CD4-positive, alpha-beta T cell treated with Interferon alpha-2 for 1 hour (primary cell): ENCODE measurements around the gene HHATL.

ENCODE experiments used
- DNase-seq, 2 donors: peaks; one replicate each; pipeline ENCODE4 v3.0.0-alpha.2; 2020 to 2022

The HHATL gene

GRCh38 chr3:42662037-42662812, 40.4 kb downstream of the HHATL start:
- DNase-seq = no peak

- DNase-seq = no peak
Measured at GRCh38 chr3:42661593-42662022, 41.0 kb downstream of the HHATL start.

- DNase-seq = no peak
Measured at GRCh38 chr3:42660898-42661297, 41.7 kb downstream of the HHATL start.

GRCh38 chr3:42660131-42660715, 42.4 kb downstream of the HHATL start:
- DNase-seq = no peak

GRCh38 chr3:42659451-42660130, 43.0 kb downstream of the HHATL start:
- no peak for DNase-seq

- no peak for DNase-seq
Measured at GRCh38 chr3:42658771-42659390, 43.7 kb downstream of the HHATL start.

- DNase-seq = no peak
Measured at GRCh38 chr3:42658091-42658770, 44.4 kb downstream of the HHATL start.

- DNase-seq = no peak
Measured at GRCh38 chr3:42657675-42658074, 44.9 kb downstream of the HHATL start.

- no peak for DNase-seq
Measured at GRCh38 chr3:42656680-42657610, 45.7 kb downstream of the HHATL start.

GRCh38 chr3:42655980-42656679, 46.5 kb downstream of the HHATL start:
- no peak for DNase-seq

- DNase-seq = no peak
Measured at GRCh38 chr3:42655331-42655888, 47.2 kb downstream of the HHATL start.

GRCh38 chr3:42654331-42655201, 48.0 kb downstream of the HHATL start:
- DNase-seq = peak in 1 of 2 donors; percentile 16

- no peak for DNase-seq
Measured at GRCh38 chr3:42653560-42654330, 48.9 kb downstream of the HHATL start, which contains the start of gene ZBTB47. Gene ZBTB47 (plus strand): TSS chr3:42653697. CDS start chr3:42658356, 4,659 bp downstream.

- DNase-seq = no peak
Measured at GRCh38 chr3:42653303-42653559, 49.4 kb downstream of the HHATL start.

- peak in 1 of 2 donors; percentile 50 for DNase-seq
Measured at GRCh38 chr3:42652611-42653302, 49.8 kb downstream of the HHATL start.

GRCh38 chr3:42652251-42652610, 50.4 kb downstream of the HHATL start:
- DNase-seq = no peak

GRCh38 chr3:42651248-42652091, 51.1 kb downstream of the HHATL start:
- DNase-seq = no peak

GRCh38 chr3:42649783-42650182, 52.8 kb downstream of the HHATL start:
- no peak for DNase-seq
